ENCODE data around the gene MTM1. TPM values are rescaled to one million over a fixed set of nuclear protein-coding genes. Genes with fewer than 3 reads are reported as not detected.

Gene MTM1
- total RNA-seq, 1 experiment from 2014 or later, result 6.4 TPM

- H3K4me2 ChIP-seq (ENCODE audit: insufficient read depth, insufficient read length, low read length), result no peak overlapping the region
- H3K4me3 Mint-ChIP-seq, result no peak overlapping the region
Measured at GRCh38 chrX:150605603-150606002, 37.2 kb downstream of the MTM1 start.

More at GRCh38 chrX:150605603-150606002, 37.2 kb downstream of the MTM1 start:
- H3K79me2 ChIP-seq (ENCODE audit: insufficient read depth, low read length), result no peaks in the 10 kb centered on the region
- Mint-ChIP-seq H3K9me3 (peaks cover 63 to 67% of the 10 kb centered on the region in 2 experiments), H3K4me1 (no peaks in the 10 kb centered on the region), H3K27ac (no peak overlapping the region), H3K36me3 (ENCODE audit: insufficient read depth in 1 of 3, low read depth in 3 of 3) (peaks cover 10 to 24% (median 11%) of the 10 kb centered on the region in 3 experiments; a peak in 6 of 7 replicates), H3K27me3 (ENCODE audit: low read depth) (peaks cover 2% of the 10 kb centered on the region; the same call in 1 of the 2 replicates)
- no peak for DNase-seq
- H2BK5ac ChIP-seq (ENCODE audit: insufficient read length, low read length), result no peak overlapping the region
- H3K27me3 ChIP-seq (ENCODE audit: insufficient read depth, low read length), result no peaks in the 10 kb centered on the region
- H2BK120ac ChIP-seq (ENCODE audit: low read depth, low read length, poor library complexity, severe bottlenecking), result no peak overlapping the region
- H3K4me1 ChIP-seq (ENCODE audit: insufficient read depth, low read length), result no peaks in the 10 kb centered on the region
- H4K5ac ChIP-seq (ENCODE audit: insufficient read length, low read depth, low read length), result no peak overlapping the region
- H3K56ac ChIP-seq (ENCODE audit: insufficient read length, low read depth, low read length), result no peak overlapping the region
- no peak overlapping the region for H2AFZ ChIP-seq (ENCODE audit: low read length)
- H3K4ac ChIP-seq (ENCODE audit: low read depth, low read length), result no peak overlapping the region
- WGBS (ENCODE audit: extremely low coverage, insufficient read length, low lambda C conversion rate), result no CpG with 5 or more reads among the region's 2 CpGs
- no peak overlapping the region for H2BK12ac ChIP-seq (ENCODE audit: insufficient read length, low read depth, low read length)
- H3K9ac ChIP-seq (ENCODE audit: extremely low read depth, insufficient read length, low read length), result no peak overlapping the region
- TF ChIP-seq CTCF (conservative IDR thresholded peaks at IDR 0.05), result no peak
- H3K79me1 ChIP-seq (ENCODE audit: insufficient read depth, low read depth, low read length, poor library complexity, severe bottlenecking), result no peaks in the 10 kb centered on the region
- no peak overlapping the region for H3K23ac ChIP-seq (ENCODE audit: insufficient read length, low read depth, low read length)
- H4K8ac ChIP-seq (replicated peaks; ENCODE audit: insufficient read length, low read depth, low read length), result no peak overlapping the region
- H3K14ac ChIP-seq (ENCODE audit: insufficient read depth, low read length), result no peak overlapping the region
- H4K91ac ChIP-seq (ENCODE audit: insufficient read length, low read depth, low read length), result no peak overlapping the region
- no peak overlapping the region for H3K18ac ChIP-seq (ENCODE audit: insufficient read length, low read depth, low read length)
- H3K23me2 ChIP-seq (ENCODE audit: insufficient read length, low read depth, low read length, poor library complexity, severe bottlenecking), result no peaks in the 10 kb centered on the region
- H2BK15ac ChIP-seq (ENCODE audit: low read depth, low read length), result no peak overlapping the region
- no peaks in the 10 kb centered on the region for H4K20me1 ChIP-seq (ENCODE audit: control insufficient read depth, insufficient read depth, insufficient read length)
- peaks cover 5% of the 10 kb centered on the region for H3K9me3 ChIP-seq (ENCODE audit: control insufficient read depth, low read depth, low read length)
- H2BK20ac ChIP-seq (ENCODE audit: low read depth, low read length, poor library complexity, severe bottlenecking), result no peak overlapping the region
- no peak overlapping the region for H3K27ac ChIP-seq (ENCODE audit: insufficient read length, low read depth, low read length)
- H3T11ph ChIP-seq (ENCODE audit: low read length), result no peak overlapping the region
- no peak overlapping the region for H2AK5ac ChIP-seq (ENCODE audit: insufficient read length, low read length)

All from H9 (cell line).